Measurements from ENCODE around the gene IL17F. TPM values are rescaled to one million over a fixed set of nuclear protein-coding genes. Genes with fewer than 3 reads are reported as not detected.

IL17F gene
- total and polyA plus RNA-seq, 4 donors: not detected

- H3K27ac ChIP-seq (ENCODE audit: low read depth in 1 of 2, low read length in 2 of 2): peak overlapping the region in 1 of 2 donors; percentile 52
- peak overlapping the region; percentile 36 to 78 (median 54) for H3K4me3 ChIP-seq (ENCODE audit: low read depth in 1 of 3, low read length in 3 of 3)
- peaks cover 0 to 22% (median 8%) of the 10 kb centered on the region in 4 donors for H3K4me1 ChIP-seq (ENCODE audit: control insufficient read depth in 4 of 4, insufficient read depth in 4 of 4, low read length in 3 of 4)
- TF ChIP-seq FOXA2 (IDR thresholded peaks at IDR 0.05) (peak; percentile 16), TAF1 (conservative IDR thresholded peaks at IDR 0.05) (no peak), SP1 (IDR thresholded peaks at IDR 0.05) (no peak), EGR1 (IDR thresholded peaks at IDR 0.05; ENCODE audit: low read depth in 2 of 2) (peak in 1 of 2 donors; percentile 8)
- DNase-seq (ENCODE audit: low spot score): no peak
- H3K36me3 ChIP-seq (ENCODE audit: control insufficient read depth in 4 of 4, insufficient read depth in 3 of 4, low read depth in 1 of 4, low read length in 3 of 4): peaks cover 1 to 21% (median 14%) of the 10 kb centered on the region in 4 donors
- H3K27me3 ChIP-seq (ENCODE audit: control insufficient read depth in 4 of 4, insufficient read depth in 4 of 4, low read length in 3 of 4): no peaks in the 10 kb centered on the region
- WGBS: 6% methylated on average over 12 of the region's 12 CpGs
- H3K9me3 ChIP-seq (ENCODE audit: control insufficient read depth in 4 of 4, low read length in 3 of 4): no peaks in the 10 kb centered on the region
- H3K9ac ChIP-seq (ENCODE audit: low read depth in 1 of 2, low read length in 2 of 2): peak overlapping the region; percentile 13 to 56
Observed at GRCh38 chr6:52285177-52286068, 41.1 kb upstream of the IL17F start.

- Histone ChIP-seq H3K4me1 (ENCODE audit: control insufficient read depth in 4 of 4, insufficient read depth in 4 of 4, low read length in 3 of 4) (peaks cover 0 to 22% (median 8%) of the 10 kb centered on the region in 4 donors), H3K27ac (ENCODE audit: low read depth in 1 of 2, low read length in 2 of 2) (peak within 1 kb of the TSS; percentile 23 to 52), H3K9ac (ENCODE audit: low read depth in 1 of 2, low read length in 2 of 2) (peak within 1 kb of the TSS; percentile 56 to 73), H3K36me3 (ENCODE audit: control insufficient read depth in 4 of 4, insufficient read depth in 3 of 4, low read depth in 1 of 4, low read length in 3 of 4) (peaks cover 1 to 25% (median 20%) of the 10 kb centered on the region in 4 donors), H3K9me3 (ENCODE audit: control insufficient read depth in 4 of 4, low read length in 3 of 4) (no peaks in the 10 kb centered on the region), H3K27me3 (ENCODE audit: control insufficient read depth in 4 of 4, insufficient read depth in 4 of 4, low read length in 3 of 4) (no peaks in the 10 kb centered on the region), H3K4me3 (ENCODE audit: low read depth in 1 of 3, low read length in 3 of 3) (peak within 1 kb of the TSS; percentile 81 to 87 (median 82))
- under 1% methylated on average over 53 of the region's 53 CpGs for WGBS
- TF ChIP-seq ATF3 (IDR thresholded peaks at IDR 0.05) (no peak), HNF4G (IDR thresholded peaks at IDR 0.05) (no peak), NR2F2 (IDR thresholded peaks at IDR 0.05) (peak; percentile 20), RXRA (IDR thresholded peaks at IDR 0.05) (peak; percentile 60 to 61), HNF4A (conservative IDR thresholded peaks at IDR 0.05) (peak; percentile 36 to 62), EGR1 (IDR thresholded peaks at IDR 0.05; ENCODE audit: low read depth in 2 of 2) (peak in 1 of 2 donors; percentile 44), REST (IDR thresholded peaks at IDR 0.05) (peak; percentile 83), FOXA1 (IDR thresholded peaks at IDR 0.05) (no peak), MAX (IDR thresholded peaks at IDR 0.05) (peak; percentile 66), GABPA (IDR thresholded peaks at IDR 0.05 in 1 of 2, conservative IDR thresholded peaks at IDR 0.05 in 1 of 2) (peak; percentile 35 to 90), SP1 (IDR thresholded peaks at IDR 0.05) (peak; percentile 93), CTCF (IDR thresholded peaks at IDR 0.05; ENCODE audit: low read depth, low read length, missing input control) (peak; percentile 29), TAF1 (conservative IDR thresholded peaks at IDR 0.05) (peak; percentile 51), ZBTB33 (IDR thresholded peaks at IDR 0.05) (peak; percentile 87), YY1 (IDR thresholded peaks at IDR 0.05) (peak; percentile 92), RAD21 (IDR thresholded peaks at IDR 0.05) (peak; percentile 45 to 49), JUND (IDR thresholded peaks at IDR 0.05) (peak in 1 of 2 donors; percentile 62), FOXA2 (IDR thresholded peaks at IDR 0.05) (no peak)
- DNase-seq (ENCODE audit: low spot score): peak; percentile 91
Observed at GRCh38 chr6:52284460-52285176, 40.3 kb upstream of the IL17F start, which contains the start of gene MCM3. MCM3 (minus strand) TSS chr6:52284742; CDS start chr6:52284674, 68 bp downstream.

Data from liver (tissue), 9 donors.